ENCODE data around the gene AIFM3.
A peak's percentile ranks its signal among the peaks of the same experiment; 100 is the strongest.

The AIFM3 gene, protein sequence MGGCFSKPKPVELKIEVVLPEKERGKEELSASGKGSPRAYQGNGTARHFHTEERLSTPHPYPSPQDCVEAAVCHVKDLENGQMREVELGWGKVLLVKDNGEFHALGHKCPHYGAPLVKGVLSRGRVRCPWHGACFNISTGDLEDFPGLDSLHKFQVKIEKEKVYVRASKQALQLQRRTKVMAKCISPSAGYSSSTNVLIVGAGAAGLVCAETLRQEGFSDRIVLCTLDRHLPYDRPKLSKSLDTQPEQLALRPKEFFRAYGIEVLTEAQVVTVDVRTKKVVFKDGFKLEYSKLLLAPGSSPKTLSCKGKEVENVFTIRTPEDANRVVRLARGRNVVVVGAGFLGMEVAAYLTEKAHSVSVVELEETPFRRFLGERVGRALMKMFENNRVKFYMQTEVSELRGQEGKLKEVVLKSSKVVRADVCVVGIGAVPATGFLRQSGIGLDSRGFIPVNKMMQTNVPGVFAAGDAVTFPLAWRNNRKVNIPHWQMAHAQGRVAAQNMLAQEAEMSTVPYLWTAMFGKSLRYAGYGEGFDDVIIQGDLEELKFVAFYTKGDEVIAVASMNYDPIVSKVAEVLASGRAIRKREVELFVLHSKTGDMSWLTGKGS

DNA sequence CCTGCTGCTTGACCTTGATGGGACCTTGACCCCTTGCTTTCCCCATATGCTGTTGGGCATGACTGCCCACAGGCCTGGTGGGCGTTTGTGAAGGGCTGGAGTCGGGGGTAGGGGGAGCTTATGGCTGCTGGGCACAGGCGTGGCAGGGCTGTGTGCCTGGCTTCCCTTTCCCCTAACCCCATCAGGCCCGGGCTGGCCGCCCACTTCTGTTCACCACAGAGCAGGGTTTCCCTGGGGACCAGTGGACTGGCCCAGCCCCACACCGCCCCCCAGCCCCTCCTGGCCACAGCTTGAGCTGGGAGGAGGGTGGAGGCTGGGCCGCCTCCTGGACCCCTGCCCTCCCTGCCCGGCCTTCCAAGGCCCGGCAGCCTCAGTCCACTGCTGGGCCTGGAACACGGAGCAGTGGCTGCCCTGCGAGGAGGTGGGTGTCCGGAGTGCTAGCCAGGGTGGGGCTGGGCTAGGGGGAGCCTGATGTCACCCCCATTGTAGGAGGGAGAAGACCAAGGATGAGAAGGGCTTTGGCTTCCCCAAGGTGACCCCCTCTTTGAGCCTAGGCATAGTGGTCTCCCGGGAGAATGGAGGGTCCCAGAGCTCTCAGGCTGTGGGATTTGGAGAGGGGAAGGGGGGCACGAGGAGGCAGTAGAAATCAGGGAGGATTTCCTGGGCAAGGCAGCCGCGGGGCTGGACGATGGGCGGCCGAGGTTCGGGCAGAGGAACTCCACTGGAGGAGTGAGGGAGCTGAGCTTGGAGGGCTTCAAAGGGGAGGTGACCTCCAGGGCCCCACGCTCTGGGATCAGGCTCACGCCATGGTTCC is at the start of gene AIFM3:
TSS of gene AIFM3 (plus strand) at position 373 of the 814 bp plus-strand sequence. CDS start 690 bp downstream, outside the sequence.
- Histone ChIP-seq H3K9me3 (ENCODE audit: insufficient read depth, low read depth, low read length) (no peaks in the 10 kb centered on the region), H3K4me1 (ENCODE audit: insufficient read depth, low read length, poor library complexity, severe bottlenecking) (peaks cover 5% of the 10 kb centered on the region), H3K36me3 (ENCODE audit: insufficient read depth, low read length) (no peaks in the 10 kb centered on the region), H3F3A (ENCODE audit: low read depth) (no peaks in the 10 kb centered on the region), H4K20me1 (ENCODE audit: insufficient read depth, low read length, poor library complexity, severe bottlenecking) (no peaks in the 10 kb centered on the region), H2AFZ (ENCODE audit: low read length) (no peak within 1 kb of the TSS), H3K79me2 (ENCODE audit: insufficient read depth, low read length) (no peaks in the 10 kb centered on the region), H3K4me3 (ENCODE audit: low read length, poor library complexity, severe bottlenecking) (no peak within 1 kb of the TSS), H3K27me3 (ENCODE audit: insufficient read depth, low read length, poor library complexity, severe bottlenecking) (no peaks in the 10 kb centered on the region), H3K9me2 (replicated peaks; ENCODE audit: low read depth, low read length) (no peaks in the 10 kb centered on the region), H3K9ac (ENCODE audit: low read depth, low read length, poor library complexity, severe bottlenecking) (no peak within 1 kb of the TSS), H3K4me2 (ENCODE audit: low read depth, low read length, poor library complexity, severe bottlenecking) (no peak within 1 kb of the TSS)
- no peak for TF ChIP-seq EZH2phosphoT487 (IDR thresholded peaks at IDR 0.05; ENCODE audit: borderline replicate concordance)

DNA sequence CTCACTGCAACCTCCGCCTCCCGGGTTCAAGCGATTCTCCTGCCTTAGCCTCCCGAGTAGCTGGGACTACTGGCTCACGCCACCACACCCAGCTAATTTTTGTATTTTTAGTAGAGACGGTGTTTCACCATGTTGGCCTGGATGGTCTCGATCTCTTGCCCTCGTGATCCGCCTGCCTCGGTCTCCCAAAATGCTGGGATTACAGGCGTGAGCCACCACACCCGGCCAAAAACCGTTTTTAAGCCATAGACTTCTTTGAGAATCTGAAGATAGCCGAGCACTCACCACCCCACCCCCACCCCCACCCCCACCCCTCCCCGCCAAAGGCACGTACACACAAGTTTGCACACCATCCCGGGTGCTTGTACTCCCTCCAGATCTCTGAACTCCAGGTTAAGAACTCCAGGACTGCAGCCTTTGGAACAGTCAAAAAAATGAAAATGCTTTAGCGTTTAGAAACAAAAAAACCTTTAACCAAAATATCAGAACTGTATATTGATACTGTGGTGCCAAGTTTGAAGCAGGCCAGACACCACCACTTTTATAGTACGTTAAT is 48.3 kb upstream of the AIFM3 start:
- Histone ChIP-seq H3K79me2 (ENCODE audit: insufficient read depth, low read length) (peaks cover 65% of the 10 kb centered on the region), H3K36me3 (ENCODE audit: insufficient read depth, low read length) (no peaks in the 10 kb centered on the region), H2AFZ (ENCODE audit: low read length) (no peak overlapping the region), H3K4me1 (ENCODE audit: insufficient read depth, low read length, poor library complexity, severe bottlenecking) (peaks cover 28% of the 10 kb centered on the region), H3K9ac (ENCODE audit: low read depth, low read length, poor library complexity, severe bottlenecking) (peak overlapping the region; percentile 94), H3K4me3 (ENCODE audit: low read length, poor library complexity, severe bottlenecking) (peak overlapping the region; percentile 98), H3K27me3 (ENCODE audit: insufficient read depth, low read length, poor library complexity, severe bottlenecking) (peaks cover 8% of the 10 kb centered on the region), H3K9me2 (replicated peaks; ENCODE audit: low read depth, low read length) (no peaks in the 10 kb centered on the region), H3K4me2 (ENCODE audit: low read depth, low read length, poor library complexity, severe bottlenecking) (peak overlapping the region; percentile 98), H3F3A (ENCODE audit: low read depth) (no peaks in the 10 kb centered on the region), H3K9me3 (ENCODE audit: insufficient read depth, low read depth, low read length) (no peaks in the 10 kb centered on the region), H4K20me1 (ENCODE audit: insufficient read depth, low read length, poor library complexity, severe bottlenecking) (peaks cover 60% of the 10 kb centered on the region)
- TF ChIP-seq, protein P1, sequence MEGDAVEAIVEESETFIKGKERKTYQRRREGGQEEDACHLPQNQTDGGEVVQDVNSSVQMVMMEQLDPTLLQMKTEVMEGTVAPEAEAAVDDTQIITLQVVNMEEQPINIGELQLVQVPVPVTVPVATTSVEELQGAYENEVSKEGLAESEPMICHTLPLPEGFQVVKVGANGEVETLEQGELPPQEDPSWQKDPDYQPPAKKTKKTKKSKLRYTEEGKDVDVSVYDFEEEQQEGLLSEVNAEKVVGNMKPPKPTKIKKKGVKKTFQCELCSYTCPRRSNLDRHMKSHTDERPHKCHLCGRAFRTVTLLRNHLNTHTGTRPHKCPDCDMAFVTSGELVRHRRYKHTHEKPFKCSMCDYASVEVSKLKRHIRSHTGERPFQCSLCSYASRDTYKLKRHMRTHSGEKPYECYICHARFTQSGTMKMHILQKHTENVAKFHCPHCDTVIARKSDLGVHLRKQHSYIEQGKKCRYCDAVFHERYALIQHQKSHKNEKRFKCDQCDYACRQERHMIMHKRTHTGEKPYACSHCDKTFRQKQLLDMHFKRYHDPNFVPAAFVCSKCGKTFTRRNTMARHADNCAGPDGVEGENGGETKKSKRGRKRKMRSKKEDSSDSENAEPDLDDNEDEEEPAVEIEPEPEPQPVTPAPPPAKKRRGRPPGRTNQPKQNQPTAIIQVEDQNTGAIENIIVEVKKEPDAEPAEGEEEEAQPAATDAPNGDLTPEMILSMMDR (conservative IDR thresholded peaks at IDR 0.05; ENCODE audit: low read length), result no peak
- no peak for TF ChIP-seq EZH2phosphoT487 (IDR thresholded peaks at IDR 0.05; ENCODE audit: borderline replicate concordance)

DNA sequence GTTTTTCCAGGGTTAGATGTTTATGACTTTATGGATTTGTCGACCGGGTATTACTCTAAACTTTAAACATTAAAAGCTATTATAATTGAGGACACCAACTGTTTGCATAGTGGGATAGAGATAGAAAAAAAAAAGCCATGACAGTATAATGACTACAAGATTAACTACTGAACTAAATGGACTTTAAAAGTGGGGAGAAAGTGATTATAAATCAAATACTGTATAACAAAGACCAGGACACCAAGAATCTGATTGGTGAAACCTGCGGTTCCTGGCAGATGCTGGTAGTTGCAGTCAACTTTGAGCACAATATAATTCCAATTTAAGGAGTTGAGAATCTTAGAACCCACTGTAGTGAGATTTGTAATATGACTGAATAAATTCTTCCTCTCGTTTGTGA is 47.3 kb upstream of the AIFM3 start:
- peak overlapping the region; percentile 98 for H3K4me2 ChIP-seq (ENCODE audit: low read depth, low read length, poor library complexity, severe bottlenecking)
- H3K9me3 ChIP-seq (ENCODE audit: insufficient read depth, low read depth, low read length), result no peaks in the 10 kb centered on the region
- H3K79me2 ChIP-seq (ENCODE audit: insufficient read depth, low read length), result peaks cover 75% of the 10 kb centered on the region
- H2AFZ ChIP-seq (ENCODE audit: low read length), result no peak overlapping the region
- peak overlapping the region; percentile 94 for H3K9ac ChIP-seq (ENCODE audit: low read depth, low read length, poor library complexity, severe bottlenecking)
- no peaks in the 10 kb centered on the region for H3K9me2 ChIP-seq (replicated peaks; ENCODE audit: low read depth, low read length)
- H3K27me3 ChIP-seq (ENCODE audit: insufficient read depth, low read length, poor library complexity, severe bottlenecking), result peaks cover 8% of the 10 kb centered on the region
- H3K4me3 ChIP-seq (ENCODE audit: low read length, poor library complexity, severe bottlenecking), result peak overlapping the region; percentile 98
- TF ChIP-seq, protein P1 (conservative IDR thresholded peaks at IDR 0.05; ENCODE audit: low read length), result no peak
- no peak for TF ChIP-seq EZH2phosphoT487 (IDR thresholded peaks at IDR 0.05; ENCODE audit: borderline replicate concordance)
- peaks cover 37% of the 10 kb centered on the region for H3K4me1 ChIP-seq (ENCODE audit: insufficient read depth, low read length, poor library complexity, severe bottlenecking)
- peaks cover 70% of the 10 kb centered on the region for H4K20me1 ChIP-seq (ENCODE audit: insufficient read depth, low read length, poor library complexity, severe bottlenecking)
- peaks cover 6% of the 10 kb centered on the region; the same call in 1 of the 2 replicates for H3K36me3 ChIP-seq (ENCODE audit: insufficient read depth, low read length)
- H3F3A ChIP-seq (ENCODE audit: low read depth), result no peaks in the 10 kb centered on the region
